IMR-90 (cell line): ENCODE results near the gene PVALEF. TPM values are rescaled to one million over a fixed set of nuclear protein-coding genes. Genes with fewer than 3 reads are reported as not detected.

Source experiments
- ATAC-seq: fragments of 200-7000 bp; cut with Tn5 transposase; 2 replicates; pipeline ENCODE4 v1.9.1; 2020; ENCODE audit warnings: low read depth, mild to moderate bottlenecking, moderate library complexity
- BruUV-seq: library from RNA; stranded (reverse); fragments of 400-500 nt; replicated peaks from 2 replicates; lab custom pipeline; 2021; lab: Mats Ljungman, UMichigan
- CTCF ChIA-PET: fragments of 300-600 bp; formaldehyde crosslinking; extraction: SDS; loops from one replicate; lab custom pipeline; 2021; ENCODE audit warnings: antibody characterized with exemption; lab: Yijun Ruan, JAX
- POLR2A ChIA-PET: fragments of 300-600 bp; sonication (Branson Sonifier 250); formaldehyde crosslinking; loops from one replicate; lab custom pipeline; 2022; ENCODE audit warnings: antibody characterized with exemption; ENCODE audit not compliant: unreplicated experiment; lab: Charles Lee
- DNase-seq: peaks from one replicate; pipeline ENCODE4 v3.0.0; 2013
- H2AFZ ChIP-seq: replicated peaks from 2 replicates; pipeline ENCODE3; 2013; ENCODE audit warnings: low read length, mild to moderate bottlenecking; ENCODE audit not compliant: poor library complexity
- H2AK5ac ChIP-seq: 2 replicates; pipeline ENCODE4 v1.6.1; 2013; ENCODE audit warnings: low read depth, low read length, inconsistent platforms
- H2AK9ac ChIP-seq: replicated peaks from 2 replicates; pipeline ENCODE3; 2013; ENCODE audit warnings: mild to moderate bottlenecking, low read depth, low read length, moderate library complexity; ENCODE audit not compliant: poor library complexity
- H2BK120ac ChIP-seq: 2 replicates; pipeline ENCODE4 v1.6.1; 2013; ENCODE audit warnings: low read depth, low read length, inconsistent platforms
- H2BK15ac ChIP-seq: 3 replicates; pipeline ENCODE4 v1.6.1; 2013; ENCODE audit warnings: low read depth, low read length, inconsistent platforms
- H2BK20ac ChIP-seq: 2 replicates; pipeline ENCODE4 v1.6.1; 2013; ENCODE audit warnings: low read depth, mild to moderate bottlenecking, inconsistent platforms, low read length, moderate library complexity
- H2BK5ac ChIP-seq: 2 replicates; pipeline ENCODE4 v1.6.1; 2013; ENCODE audit warnings: mild to moderate bottlenecking, low read depth, low read length, inconsistent platforms; ENCODE audit not compliant: poor library complexity, severe bottlenecking
- H3K14ac ChIP-seq: replicated peaks from 2 replicates; pipeline ENCODE4 v1.6.1; 2013; ENCODE audit warnings: low read depth, low read length, inconsistent platforms
- H3K18ac ChIP-seq: 2 replicates; pipeline ENCODE4 v1.6.1; 2013; ENCODE audit warnings: low read depth, low read length, control low read depth
- H3K23ac ChIP-seq: 2 replicates; pipeline ENCODE4 v1.6.1; 2013; ENCODE audit warnings: low read depth, low read length, inconsistent platforms
- H3K27ac ChIP-seq: 2 replicates; pipeline ENCODE4 v1.5.1; 2013; ENCODE audit warnings: mild to moderate bottlenecking, control low read depth, low read length; ENCODE audit not compliant: insufficient read depth
- H3K27me3 ChIP-seq: 2 replicates; pipeline ENCODE4 v1.6.1; 2013; ENCODE audit warnings: low read length; ENCODE audit not compliant: control insufficient read depth, insufficient read depth
- H3K36me3 ChIP-seq: 2 replicates; pipeline ENCODE4 v1.6.1; 2013; ENCODE audit warnings: low read length, mixed read lengths; ENCODE audit not compliant: control insufficient read depth, insufficient read depth
- H3K4ac ChIP-seq: 2 replicates; pipeline ENCODE4 v1.6.1; 2013; ENCODE audit warnings: low read depth, low read length, inconsistent platforms
- H3K4me1 ChIP-seq: 2 replicates; pipeline ENCODE4 v1.6.1; 2013; ENCODE audit warnings: low read length, mixed read lengths; ENCODE audit not compliant: control insufficient read depth, insufficient read depth
- H3K4me2 ChIP-seq: 2 replicates; pipeline ENCODE4 v1.6.1; 2013; ENCODE audit warnings: low read depth, mild to moderate bottlenecking, control low read depth, low read length, moderate library complexity
- H3K4me3 ChIP-seq: 2 replicates; pipeline ENCODE4 v1.5.1; 2013; ENCODE audit warnings: low read depth, mild to moderate bottlenecking, control low read depth, low read length, moderate library complexity; ENCODE audit not compliant: insufficient read depth
- H3K56ac ChIP-seq: 2 replicates; pipeline ENCODE4 v1.6.1; 2013; ENCODE audit warnings: low read length, inconsistent platforms; ENCODE audit not compliant: insufficient read depth; ENCODE audit errors: extremely low read depth
- H3K79me1 ChIP-seq, 2 experiments: 2 replicates each; pipeline ENCODE4 v1.6.1; 2013; ENCODE audit warnings: low read length in 2 of 2, inconsistent platforms in 1 of 2, low read depth in 1 of 2
- H3K9ac ChIP-seq: 2 replicates; pipeline ENCODE4 v1.6.1; 2013; ENCODE audit warnings: low read depth, low read length, control low read depth
- H3K9me1 ChIP-seq: 2 replicates; pipeline ENCODE4 v1.6.1; 2013; ENCODE audit warnings: low read length, inconsistent platforms; ENCODE audit not compliant: insufficient read depth
- H3K9me3 ChIP-seq: 2 replicates; pipeline ENCODE4 v1.6.1; 2013; ENCODE audit warnings: low read length; ENCODE audit not compliant: control insufficient read depth, insufficient read depth
- H4K20me1 ChIP-seq: 2 replicates; pipeline ENCODE4 v1.6.1; 2013; ENCODE audit warnings: low read length, inconsistent platforms; ENCODE audit not compliant: insufficient read depth
- H4K5ac ChIP-seq: 2 replicates; pipeline ENCODE4 v1.6.1; 2013; ENCODE audit warnings: mild to moderate bottlenecking, low read depth, low read length, control low read depth
- H4K8ac ChIP-seq, 2 experiments: 2 replicates each; pipeline ENCODE4 v1.6.1; 2013; ENCODE audit warnings: low read depth in 2 of 2, low read length in 2 of 2, control low read depth in 1 of 2, inconsistent platforms in 1 of 2
- H4K91ac ChIP-seq: 2 replicates; pipeline ENCODE4 v1.6.1; 2013; ENCODE audit warnings: low read depth, low read length, inconsistent platforms; ENCODE audit not compliant: insufficient read depth
- BHLHE40 ChIP-seq: fragments of 150-350 bp; IDR thresholded peaks from 2 replicates; pipeline ENCODE4 v1.6.1; 2016; ENCODE audit warnings: mild to moderate bottlenecking, low read depth, low read length
- FOS ChIP-seq: fragments of 150-350 bp; IDR thresholded peaks from 2 replicates; pipeline ENCODE4 v1.6.1; 2016; ENCODE audit warnings: low read depth, low read length
- MAFK ChIP-seq: IDR thresholded peaks from 2 replicates; pipeline ENCODE4 v1.6.1; 2012; ENCODE audit warnings: low read depth, low read length, improper control_type of control experiment
- NFE2L2 ChIP-seq: fragments of 150-350 bp; IDR thresholded peaks from 2 replicates; pipeline ENCODE4 v1.6.1; 2016; ENCODE audit warnings: low read depth, mild to moderate bottlenecking, low read length
- RAD21 ChIP-seq: IDR thresholded peaks from 2 replicates; pipeline ENCODE4 v1.6.1; 2012; ENCODE audit warnings: low read length, improper control_type of control experiment
- RFX5 ChIP-seq: IDR thresholded peaks from 2 replicates; pipeline ENCODE4 v1.8.0; 2012; ENCODE audit warnings: low read depth, mild to moderate bottlenecking, low read length, moderate library complexity
- SMC3 ChIP-seq: fragments of 150-350 bp; IDR thresholded peaks from 2 replicates; pipeline ENCODE4 v1.6.1; 2016; ENCODE audit warnings: low read depth, mild to moderate bottlenecking, antibody characterized with exemption, low read length, moderate library complexity
- USF2 ChIP-seq: fragments of 150-350 bp; IDR thresholded peaks from 2 replicates; pipeline ENCODE4 v1.6.1; 2017; ENCODE audit warnings: mild to moderate bottlenecking, antibody characterized with exemption, low read length, low read depth
- WGBS, 2 experiments: methylation state at CpG; one replicate each; pipeline versions ENCODE4 v1.1.5 to v1.1.7; 2013; ENCODE audit warnings: missing lambda C conversion rate in 2 of 2; ENCODE audit not compliant: insufficient read length in 1 of 2; ENCODE audit errors: extremely low coverage in 2 of 2; 5-methylcytosine and 5-hydroxymethylcytosine counted together
- dilution Hi-C: fragments of 300-500 bp; cut with HindIII; formaldehyde crosslinking; loops from one replicate; pipeline ENCODE4 v1.14.3; 2018; ENCODE audit warnings: low sequenced_read_pairs; ENCODE audit not compliant: unreplicated experiment
- in situ Hi-C: fragments of 300-500 bp; cut with MboI; formaldehyde crosslinking; loops from 3 replicates; pipeline ENCODE4 v1.14.3; 2019; ENCODE audit warnings: low sequenced_read_pairs, inconsistent platforms, mixed read lengths
- intact Hi-C: fragments of 100-400 bp; cut with micrococcal nuclease; formaldehyde crosslinking; loops from 2 replicates; pipeline ENCODE4 v1.10.0; 2022
- polyA plus RNA-seq, 3 experiments: library from polyadenylated mRNA; depleted of rRNA; stranded (reverse); fragments of >200 nt; gene quantifications; 2 replicates each; pipeline ENCODE4 v1.2.3, GENCODE V29; 2012; ENCODE audit warnings: low replicate concordance in 1 of 3
- total RNA-seq: library from RNA; depleted of rRNA; stranded (reverse); fragments of >200 nt; gene quantifications from 2 replicates; pipeline ENCODE4 v1.2.3, GENCODE V29; 2012

PVALEF gene
- total and polyA plus RNA-seq, 2 of the 4 experiments (the other 2 are of a cell fraction): not detected

DNA sequence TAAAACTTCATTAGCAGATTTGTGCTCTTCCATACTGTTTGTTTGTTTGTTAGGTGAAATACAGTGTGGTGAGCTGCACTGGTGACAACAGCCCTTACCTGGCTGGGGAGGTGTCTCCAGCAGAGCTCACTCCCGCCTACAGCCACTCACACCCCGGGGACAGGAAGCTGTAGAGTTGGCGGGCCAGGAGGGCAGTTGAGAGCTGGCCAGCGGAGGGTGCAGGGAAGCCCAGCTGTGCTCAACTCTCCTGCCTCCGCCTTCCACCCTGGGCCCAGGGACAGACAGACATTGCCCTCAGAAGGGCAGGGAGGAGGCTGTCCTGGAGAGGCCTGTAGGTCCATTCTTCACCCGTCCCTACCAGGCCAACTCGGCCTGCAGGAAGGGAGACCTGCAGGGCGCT is 48.6 kb upstream of the PVALEF start:
- CTCF ChIA-PET: no interaction called here
- dilution Hi-C loops: no loop called here
- intact Hi-C loops: no loop called here

More for the DNA sequence above, 48.6 kb upstream of the PVALEF start:
- Histone ChIP-seq H3K18ac (no peak overlapping the region), H4K5ac (no peak overlapping the region), H2BK20ac (no peak overlapping the region), H3K9me3 (no peaks in the 10 kb centered on the region), H3K27me3 (peaks cover 10% of the 10 kb centered on the region; the same call in 1 of the 2 replicates), H4K20me1 (no peaks in the 10 kb centered on the region), H2AK9ac (no peak overlapping the region), H3K14ac (no peak overlapping the region), H2AFZ (no peak overlapping the region), H3K9me1 (no peaks in the 10 kb centered on the region), H3K4me1 (peaks cover 3% of the 10 kb centered on the region), H3K36me3 (no peaks in the 10 kb centered on the region), H3K4ac (no peak overlapping the region), H3K4me3 (no peak overlapping the region), H4K8ac (no peak overlapping the region), H4K91ac (no peak overlapping the region), H2BK15ac (no peak overlapping the region), H3K79me1 (no peaks in the 10 kb centered on the region), H2AK5ac (no peak overlapping the region), H3K23ac (no peak overlapping the region), H2BK120ac (no peak overlapping the region), H3K27ac (no peak overlapping the region), H3K56ac (no peak overlapping the region), H3K4me2 (no peak overlapping the region), H3K9ac (no peak overlapping the region), H2BK5ac (no peak overlapping the region)
- no TSS peak for BruUV-seq
- ATAC-seq (no peak), DNase-seq (no peak)
- no CpG with 5 or more reads among the region's 8 CpGs for WGBS, 2 experiments
- TF ChIP-seq SMC3 (no peak), RAD21 (no peak), FOS (no peak), NFE2L2 (no peak), MAFK (no peak), USF2 (no peak), BHLHE40 (no peak), RFX5 (no peak)
- in situ Hi-C loops: no loop called here
- POLR2A ChIA-PET: no interaction called here
